ENCODE results near the gene LMF2.
"Not testable (repeated sequence)": the region's sequence is repeated elsewhere in the genome, so short reads cannot be mapped to it uniquely, and the experiment has no call there.

LMF2 gene

DNA sequence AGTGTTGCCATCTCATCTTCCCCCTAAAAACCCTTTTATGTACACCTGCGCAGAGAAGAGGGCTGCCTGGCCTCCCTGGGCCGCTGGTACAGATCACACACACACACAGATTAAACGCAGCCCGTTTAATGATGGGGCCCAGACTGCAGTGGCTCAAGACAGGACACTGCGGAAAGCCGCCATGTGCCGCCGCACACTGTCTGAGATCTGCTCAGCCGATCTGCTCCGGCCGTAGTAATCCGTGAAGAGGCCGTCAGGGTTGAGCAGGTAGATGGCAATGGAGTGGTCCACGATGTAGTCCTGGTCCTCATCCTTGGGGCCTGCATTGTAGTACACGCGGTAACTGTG, 15.9 kb upstream of the LMF2 start:
- DNase-seq (ENCODE audit: low read depth): no peak

DNA sequence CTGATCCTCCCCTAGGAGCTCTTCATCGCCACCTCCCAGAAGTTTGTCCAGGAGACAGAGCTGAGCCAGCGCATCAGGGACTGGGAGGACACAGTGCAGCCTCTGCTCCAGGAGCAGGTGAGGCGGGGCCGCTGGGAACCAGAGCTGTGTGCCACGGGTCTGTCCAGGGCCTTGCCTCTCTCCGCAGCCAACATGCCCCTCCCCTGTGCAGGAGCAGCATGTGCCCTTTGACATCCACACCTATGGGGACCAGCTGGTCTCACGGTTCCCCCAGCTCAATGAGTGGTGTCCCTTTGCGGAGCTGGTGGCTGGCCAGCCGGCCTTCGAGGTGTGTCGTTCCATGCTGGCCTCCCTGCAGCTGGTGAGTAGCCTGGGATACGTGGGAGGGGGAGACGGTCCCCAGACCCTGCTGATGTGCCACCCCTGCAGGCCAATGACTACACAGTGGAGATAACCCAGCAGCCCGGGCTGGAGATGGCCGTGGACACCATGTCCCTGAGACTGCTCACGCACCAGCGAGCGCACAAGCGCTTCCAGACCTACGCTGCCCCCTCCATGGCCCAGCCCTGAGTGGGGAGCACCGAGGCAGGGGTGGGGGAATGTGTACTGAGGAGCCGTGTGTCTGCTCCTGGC, 15.4 kb upstream of the LMF2 start:
- DNase-seq (ENCODE audit: low read depth): no peak

DNA sequence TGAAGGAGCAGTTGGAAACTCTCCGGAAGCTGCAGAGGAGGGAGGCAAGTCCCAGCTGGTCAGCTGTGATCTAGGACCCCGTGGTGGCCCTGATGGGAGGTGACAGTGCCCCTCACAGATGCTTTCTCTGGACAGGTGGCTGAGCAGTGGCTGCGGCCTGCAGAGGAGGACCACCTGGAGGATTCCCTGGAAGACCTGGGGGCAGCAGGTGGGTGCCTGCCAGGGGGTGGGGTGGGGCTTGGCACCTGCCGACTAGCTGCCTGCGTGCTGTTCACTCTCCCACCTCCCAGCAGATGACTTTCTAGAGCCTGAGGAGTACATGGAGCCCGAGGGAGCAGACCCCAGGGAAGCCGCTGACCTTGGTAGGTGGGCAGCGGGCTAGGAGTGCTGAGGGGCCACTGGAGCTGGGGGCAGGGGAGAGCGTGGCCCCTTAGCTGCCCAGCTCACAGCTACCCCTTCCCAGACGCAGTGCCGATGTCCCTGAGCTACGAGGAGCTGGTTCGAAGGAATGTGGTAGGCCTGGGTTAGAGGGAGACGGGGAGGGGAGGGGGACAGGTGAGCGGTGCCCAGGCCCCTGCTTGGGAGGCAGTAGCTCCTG, 14.8 kb upstream of the LMF2 start:
- no peak for DNase-seq (ENCODE audit: low read depth)

DNA sequence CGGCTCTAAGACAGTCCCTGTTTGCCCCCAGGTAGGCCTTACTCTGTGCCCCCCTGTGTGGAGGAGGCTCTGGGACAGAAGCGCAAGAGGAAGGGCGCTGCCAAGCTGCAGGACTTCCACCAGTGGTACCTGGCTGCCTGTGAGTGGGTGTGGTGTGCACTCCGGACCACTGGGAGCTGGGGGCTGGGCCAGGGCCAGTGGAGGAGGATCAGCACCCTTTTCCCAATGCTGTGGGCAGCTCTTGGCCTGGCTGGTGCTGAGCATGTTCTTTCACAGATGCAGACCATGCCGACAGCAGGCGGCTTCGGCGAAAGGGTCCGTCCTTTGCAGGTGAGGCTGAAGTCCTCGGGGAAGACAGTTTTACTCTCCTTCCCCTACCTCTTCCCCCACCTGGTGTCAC, 14.2 kb upstream of the LMF2 start:
- no peak for DNase-seq (ENCODE audit: low read depth)

DNA sequence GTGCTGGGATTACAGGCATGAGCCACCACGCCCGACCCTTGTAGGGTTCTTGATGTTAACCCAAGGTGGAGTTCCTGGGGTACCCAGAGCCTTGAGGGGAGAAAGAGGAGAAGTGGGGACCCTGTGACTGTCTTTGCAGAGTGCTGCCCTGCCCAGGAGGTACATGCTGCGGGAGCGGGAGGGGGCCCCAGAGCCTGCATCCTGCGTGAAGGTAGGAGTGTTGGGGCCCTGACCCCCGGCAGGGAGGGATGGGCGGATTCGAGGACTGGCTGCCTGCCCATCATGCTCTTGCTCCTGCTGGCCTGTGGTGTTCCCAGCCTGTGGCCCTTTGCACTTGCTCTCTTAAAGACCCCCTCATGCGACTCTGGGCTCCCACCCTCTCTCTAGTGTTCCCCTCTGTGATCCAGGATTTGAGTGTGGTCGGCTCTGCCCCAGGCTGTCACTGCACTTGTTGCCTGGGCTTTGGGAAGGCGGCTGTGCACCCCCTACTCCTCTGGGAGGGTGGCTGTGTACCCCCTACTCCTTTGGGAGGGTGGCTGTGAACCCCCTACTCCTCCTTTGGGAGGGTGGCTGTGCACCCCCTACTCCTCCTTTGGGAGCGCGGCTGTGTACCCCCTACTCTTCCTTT, 13.4 kb upstream of the LMF2 start:
- no peak for DNase-seq (ENCODE audit: low read depth)

DNA sequence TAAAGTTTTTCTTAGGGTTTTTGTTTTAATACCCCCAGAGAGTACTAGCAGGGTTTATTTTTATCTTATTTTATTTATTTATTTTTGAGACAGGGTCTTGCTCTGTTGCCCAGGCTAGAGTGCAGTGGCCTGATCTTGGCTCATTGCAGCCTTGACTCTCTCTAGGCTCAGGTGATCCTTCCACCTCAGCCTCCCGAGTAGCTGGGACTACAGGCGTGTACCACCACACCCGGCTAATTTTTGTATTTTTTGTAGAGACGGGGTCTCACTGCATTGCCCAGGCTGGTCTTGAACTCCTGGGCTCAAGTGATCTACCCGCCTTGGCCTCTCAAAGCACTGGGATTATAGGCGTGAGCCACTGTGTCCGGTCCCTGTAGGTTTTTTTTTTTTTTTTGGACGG, 12.7 kb upstream of the LMF2 start:
- DNase-seq (ENCODE audit: low read depth): not testable (repeated sequence)

DNA sequence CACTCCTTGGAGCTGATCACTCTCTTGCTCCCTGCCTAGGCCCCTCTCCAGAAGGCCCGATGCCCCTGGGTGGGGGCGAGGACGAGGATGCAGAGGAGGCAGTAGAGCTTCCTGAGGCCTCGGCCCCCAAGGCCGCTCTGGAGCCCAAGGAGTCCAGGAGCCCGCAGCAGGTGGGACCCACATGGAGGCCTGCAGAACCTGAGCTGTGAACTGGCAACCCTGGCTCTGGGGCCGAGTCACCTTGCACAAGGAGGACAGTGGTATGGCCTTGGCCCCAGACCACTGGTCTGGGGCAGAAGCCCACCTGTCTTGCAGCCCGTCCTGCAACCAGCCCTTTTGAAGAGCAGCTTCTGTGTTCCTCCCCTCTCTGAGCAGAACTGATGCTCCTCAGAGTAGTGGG, 11.6 kb upstream of the LMF2 start:
- DNase-seq (ENCODE audit: low read depth): no peak

DNA sequence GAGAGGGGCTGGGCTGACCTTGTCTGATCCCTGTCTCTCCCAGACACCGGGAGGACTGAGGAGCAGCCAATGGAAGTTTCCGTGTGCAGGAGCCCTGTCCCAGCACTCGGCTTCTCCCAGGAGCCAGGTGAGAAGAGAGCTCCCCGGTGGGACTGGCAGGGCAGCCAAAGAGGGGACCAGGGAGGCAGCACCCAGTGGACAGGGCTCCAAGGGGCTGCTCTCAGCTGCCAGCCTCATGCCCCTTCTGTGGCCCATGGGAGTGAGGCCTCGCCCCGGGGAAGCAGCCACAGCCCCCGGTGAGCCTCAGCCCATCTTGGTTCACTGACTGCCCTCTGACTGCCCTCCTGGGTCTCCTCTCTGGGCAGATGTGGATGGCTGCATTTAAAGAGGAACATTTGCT, 11.1 kb upstream of the LMF2 start:
- DNase-seq (ENCODE audit: low read depth): no peak

DNA sequence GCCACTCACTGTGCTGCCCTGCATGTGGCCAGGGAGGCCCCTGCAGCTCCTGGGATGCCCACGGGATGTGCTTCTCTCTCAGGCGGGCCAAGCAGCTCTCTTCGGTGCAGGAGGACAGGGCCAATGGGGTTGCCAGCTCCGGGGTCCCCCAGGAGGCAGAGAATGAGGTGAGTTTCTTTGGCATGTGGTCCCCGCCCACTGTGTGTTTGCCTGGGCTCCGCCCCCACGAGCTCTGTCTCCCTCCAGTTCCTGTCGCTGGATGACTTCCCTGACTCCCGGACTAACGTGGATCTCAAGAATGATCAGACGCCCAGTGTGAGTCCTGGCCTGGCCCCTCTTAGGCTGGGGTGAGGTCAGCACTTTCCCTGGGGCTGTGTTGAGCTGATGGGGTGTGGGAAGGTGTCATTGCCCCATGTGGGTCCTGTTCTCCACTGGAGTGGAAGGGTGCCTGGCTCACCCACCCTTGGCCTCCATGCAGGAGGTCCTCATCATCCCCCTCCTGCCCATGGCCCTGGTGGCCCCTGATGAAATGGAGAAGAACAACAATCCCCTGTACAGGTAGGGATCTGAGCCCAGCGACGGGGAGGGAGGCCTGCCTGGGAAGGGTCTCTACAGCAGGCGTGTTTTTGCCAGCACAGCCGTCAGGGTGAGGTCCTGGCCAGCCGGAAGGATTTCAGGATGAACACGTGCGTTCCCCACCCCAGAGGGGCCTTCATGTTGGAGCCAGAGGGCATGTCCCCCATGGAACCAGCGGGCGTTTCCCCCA, 10.2 kb upstream of the LMF2 start:
- DNase-seq (ENCODE audit: low read depth): no peak

DNA sequence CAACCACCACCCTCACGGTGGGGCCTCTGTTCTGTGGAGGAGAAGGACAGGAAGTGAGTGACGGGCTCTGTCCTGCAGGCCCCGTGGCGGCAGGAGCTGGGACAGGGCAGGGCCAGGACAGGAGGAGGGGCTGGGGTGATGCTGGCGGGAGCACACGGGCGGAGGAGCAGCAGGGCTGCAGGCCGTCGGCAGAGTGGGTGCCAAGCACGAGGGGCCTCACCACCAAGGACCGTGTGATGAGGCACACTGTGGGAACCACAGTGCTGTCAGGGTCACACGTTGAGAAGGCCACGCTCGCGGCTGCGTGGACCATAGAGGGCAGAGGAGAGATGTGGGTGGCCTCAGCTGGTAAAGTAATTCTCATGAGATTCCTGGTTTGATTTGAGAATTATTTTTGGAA, 9.4 kb upstream of the LMF2 start:
- DNase-seq (ENCODE audit: low read depth): no peak

DNA sequence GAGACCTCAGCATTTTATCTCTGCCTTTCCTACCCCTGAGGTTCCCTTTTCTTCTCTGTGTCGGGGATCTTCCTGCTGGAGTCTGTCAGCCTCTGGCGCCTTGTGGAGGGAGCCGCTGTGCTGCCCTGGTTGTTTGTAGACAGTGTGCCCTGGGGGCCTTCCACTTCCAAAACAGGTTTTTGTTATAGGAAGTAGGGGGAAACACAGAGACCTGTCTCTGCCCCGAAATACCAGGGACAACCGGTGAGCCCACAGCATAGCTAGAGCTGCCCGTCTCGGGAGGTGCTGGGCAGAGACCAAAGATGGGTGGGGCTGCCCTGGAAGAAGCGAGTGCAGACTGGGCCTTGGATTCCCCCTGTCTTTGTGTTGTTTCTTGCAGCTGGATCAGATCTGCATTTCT, 8.6 kb upstream of the LMF2 start:
- DNase-seq (ENCODE audit: low read depth): no peak

DNA sequence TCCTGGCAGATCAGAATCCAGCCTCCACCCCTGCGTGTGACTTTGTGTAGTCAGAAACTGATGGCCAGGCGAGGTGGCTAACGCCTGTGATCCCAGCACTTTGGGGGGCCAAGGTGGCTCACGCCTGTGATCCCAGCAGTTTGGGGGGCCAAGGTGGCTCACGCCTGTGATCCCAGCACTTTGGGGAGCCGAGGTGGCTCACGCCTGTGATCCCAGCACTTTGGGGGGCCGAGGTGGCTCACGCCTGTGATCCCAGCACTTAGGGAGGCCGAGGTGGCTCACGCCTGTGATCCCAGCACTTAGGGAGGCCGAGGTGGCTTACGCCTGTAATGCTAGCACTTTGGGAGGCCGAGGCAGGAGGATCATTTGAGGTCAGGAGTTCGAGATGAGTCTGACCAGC, 5.7 kb upstream of the LMF2 start:
- DNase-seq (ENCODE audit: low read depth): no peak

DNA sequence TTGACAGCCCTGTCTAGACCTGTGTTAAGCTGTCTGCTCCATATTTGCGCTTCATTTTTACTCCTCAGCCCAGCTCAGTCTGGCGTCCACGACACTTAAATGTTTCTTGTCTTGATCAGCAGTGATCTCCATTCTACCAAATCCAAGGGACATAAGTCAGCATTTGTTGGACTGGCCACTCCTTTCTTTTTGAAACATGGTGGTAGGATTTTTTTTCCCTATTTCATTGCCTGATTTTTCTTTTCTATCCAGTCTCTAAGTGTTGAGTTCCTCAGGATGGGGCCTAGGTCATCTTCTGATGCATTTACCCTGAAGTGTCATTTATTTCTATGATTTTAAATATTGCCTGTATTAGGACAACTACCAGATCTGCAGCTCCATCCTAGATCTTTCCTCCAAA, 1.4 kb upstream of the LMF2 start:
- DNase-seq (ENCODE audit: low read depth): no peak

DNA sequence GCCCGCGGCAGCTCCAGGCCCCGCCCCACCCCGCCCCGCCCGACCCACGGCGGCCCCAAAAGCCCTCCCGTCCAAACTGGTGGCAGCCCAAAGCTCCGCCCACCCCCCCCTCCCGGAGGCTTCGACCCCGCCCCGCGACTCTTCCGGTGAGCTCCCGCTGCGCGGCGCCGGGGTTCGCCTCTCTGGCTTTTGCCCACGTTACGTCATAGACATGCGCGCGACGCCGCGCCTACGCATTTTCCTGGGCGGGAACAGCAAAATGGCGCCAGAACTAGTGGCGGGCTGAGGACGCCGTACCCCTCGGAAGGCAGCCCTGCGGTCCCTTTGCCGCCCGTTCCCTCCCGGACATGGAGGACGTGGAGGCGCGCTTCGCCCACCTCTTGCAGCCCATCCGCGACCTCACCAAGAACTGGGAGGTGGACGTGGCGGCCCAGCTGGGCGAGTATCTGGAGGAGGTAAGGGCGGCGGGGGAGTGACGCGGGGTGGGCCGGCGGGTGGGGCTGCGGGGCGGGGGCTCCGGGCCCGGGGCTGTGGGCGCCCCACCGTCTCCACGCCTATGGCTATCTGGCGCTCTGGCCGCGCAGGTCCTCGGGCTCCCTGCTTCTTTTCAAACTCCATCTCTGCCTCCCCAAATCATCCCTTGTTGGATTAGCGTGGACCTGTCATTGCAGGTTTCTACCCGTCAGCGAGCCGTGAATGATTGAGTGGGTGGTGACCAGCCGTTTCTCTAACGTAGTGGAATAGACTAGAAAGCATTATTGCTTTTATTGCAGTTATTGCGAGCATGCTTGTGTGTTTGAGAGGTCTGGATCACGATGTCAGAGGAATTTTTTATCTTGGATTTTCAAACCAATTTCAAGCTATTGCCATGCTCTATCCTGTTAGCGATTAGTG, 736 bp upstream of the LMF2 start, which contains the start of gene NCAPH2:
NCAPH2 (plus strand) TSS at position 234 of the 894 bp plus-strand sequence; CDS start at position 348, 114 bp downstream.
- peak; percentile 96 for DNase-seq (ENCODE audit: low read depth)

DNA sequence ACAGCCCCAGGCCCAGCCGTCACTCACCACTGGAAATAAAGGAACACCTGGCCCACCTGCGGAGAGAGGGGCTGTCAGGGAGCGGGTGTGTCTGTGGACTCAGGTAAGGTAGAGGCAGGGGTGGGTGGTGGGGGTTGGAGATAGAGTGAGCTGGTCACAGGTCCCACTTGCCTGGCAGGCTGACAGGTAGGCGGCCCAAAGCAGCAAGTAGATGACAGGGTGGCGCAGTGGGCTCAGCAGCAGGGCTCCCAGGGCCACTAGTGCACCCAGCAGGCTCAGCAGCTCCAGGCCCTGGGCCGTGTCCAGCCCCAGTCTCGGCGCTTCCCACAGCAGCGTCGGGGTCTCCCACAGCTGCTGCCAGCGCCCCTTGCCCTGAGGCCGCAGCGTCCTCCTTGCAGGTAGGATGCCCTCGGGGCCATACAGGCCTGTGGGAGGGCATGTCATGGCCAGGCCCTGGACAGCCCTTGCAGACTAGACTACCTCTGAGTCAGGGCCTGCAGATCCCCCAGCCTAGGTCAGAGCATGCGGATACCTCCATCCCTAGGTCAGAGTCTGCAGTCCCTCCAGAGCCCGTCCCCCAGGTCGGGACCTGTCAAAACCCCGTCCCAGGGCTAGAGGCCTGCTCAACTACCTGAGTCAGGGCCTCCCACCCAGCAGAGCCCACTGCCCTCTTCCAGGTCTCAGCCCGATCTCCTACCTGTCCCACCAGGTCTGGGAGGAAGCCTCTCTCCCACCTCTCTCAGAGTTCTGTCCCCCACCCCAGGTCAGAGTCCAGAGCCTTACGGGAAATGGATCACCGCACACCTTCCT, 686 bp downstream of the LMF2 start:
- DNase-seq (ENCODE audit: low read depth): no peak

DNA sequence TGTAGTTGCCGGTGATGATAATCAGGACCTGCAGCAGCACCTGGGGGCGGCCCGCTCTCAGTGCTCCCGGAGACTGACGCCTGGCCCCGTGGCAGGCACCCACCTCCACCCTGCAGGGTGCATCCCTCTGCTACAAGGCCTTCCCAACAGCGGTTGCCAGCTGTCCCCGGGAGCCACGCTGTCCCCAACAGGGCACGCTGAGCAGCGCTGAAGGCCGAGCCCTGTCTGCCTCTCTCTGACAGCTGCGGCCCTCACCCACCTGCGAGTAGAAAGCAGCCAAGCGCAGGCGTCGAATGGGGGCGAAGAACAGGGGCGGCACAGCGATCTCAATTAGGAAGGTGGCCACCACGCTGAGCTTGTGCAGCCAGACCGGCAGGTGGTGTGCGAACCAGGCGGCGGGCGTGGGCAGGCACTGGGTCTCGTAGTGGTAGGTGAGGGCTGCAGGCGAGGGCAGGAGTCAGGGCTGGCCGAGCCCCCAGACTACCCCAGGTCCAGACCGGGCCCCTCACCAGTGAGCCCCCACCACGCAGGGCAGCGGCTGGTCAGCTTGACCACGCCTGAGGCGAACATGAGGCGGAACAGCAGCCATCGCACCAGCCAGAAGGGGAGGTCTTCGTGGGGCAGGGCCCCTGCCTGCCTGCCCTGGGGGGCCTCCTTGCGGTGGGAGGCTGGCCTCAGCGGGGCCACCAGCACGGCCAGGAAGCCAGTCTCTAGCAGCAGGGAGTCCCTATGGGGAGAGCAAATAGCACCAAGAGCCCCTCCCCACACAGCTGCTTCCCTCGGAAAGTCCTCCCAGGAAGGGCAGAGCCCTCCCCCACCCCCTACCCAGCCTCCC, 1.5 kb downstream of the LMF2 start:
- DNase-seq (ENCODE audit: low read depth): no peak

DNA sequence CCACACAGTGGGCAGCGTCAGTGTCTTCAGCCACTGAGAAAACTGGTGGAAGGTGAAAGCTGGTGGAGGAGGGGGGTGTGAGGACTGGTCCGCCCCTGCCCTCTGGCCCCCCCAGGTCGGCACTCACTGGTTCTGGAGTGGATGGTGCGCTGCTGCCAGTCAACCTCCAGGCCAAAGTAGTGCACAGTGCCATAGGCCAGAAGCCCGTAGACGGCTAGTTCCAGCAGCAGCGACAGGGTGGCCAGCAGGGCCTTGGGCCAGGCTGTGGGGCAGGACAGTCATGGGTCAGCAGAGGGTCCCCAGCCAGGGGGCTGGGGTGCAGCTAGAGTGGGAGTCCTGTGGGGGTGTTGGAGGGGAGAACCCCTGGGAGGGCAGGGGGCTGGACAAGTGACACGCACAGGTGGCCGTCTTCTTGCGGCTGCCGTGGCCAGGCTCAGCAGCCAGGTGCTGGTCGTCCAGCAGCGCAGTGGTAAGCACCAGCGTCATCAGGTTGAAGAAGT, 2.2 kb downstream of the LMF2 start:
- no peak for DNase-seq (ENCODE audit: low read depth)

DNA sequence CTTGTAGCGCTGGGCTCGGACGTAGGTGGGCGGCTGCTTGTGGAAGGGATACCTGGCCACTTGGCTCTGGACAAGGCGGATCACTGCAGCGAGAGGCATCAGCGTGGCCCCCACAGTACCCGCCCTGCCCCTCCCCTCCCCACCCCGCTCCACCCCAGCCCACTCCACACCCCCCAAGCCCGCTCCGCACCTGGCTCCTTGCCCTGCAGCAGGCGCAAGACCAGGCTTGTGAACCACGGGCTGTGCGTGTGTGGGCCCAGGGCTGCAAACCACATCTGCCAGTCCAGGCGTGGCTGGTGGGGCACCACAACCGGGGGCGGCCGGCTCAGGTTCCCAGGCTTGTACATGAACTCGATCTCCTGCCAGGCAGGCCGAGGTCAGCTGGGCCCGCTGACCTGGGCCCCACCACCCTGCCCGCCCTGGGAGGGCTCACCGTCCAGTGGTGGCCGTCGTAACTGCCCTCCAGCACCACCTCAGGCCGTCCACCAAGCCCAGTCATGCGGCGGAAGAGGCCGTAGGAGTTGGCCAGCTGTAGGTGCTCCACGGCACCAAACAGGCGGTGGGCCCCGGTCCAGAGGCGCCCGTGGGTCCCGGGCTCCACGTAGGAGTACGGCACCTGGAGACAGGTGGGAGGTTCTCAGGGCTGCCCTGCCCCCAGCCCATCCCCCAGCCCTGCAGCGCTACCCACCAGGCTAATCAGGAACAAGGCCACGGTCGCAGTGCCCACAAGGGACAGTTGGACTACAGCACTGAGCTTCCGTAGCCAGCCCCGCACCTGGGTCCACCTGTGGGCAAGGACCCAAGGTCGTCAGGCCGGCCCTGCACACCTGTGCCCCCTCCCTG, 2.9 kb downstream of the LMF2 start:
- DNase-seq (ENCODE audit: low read depth): no peak

DNA sequence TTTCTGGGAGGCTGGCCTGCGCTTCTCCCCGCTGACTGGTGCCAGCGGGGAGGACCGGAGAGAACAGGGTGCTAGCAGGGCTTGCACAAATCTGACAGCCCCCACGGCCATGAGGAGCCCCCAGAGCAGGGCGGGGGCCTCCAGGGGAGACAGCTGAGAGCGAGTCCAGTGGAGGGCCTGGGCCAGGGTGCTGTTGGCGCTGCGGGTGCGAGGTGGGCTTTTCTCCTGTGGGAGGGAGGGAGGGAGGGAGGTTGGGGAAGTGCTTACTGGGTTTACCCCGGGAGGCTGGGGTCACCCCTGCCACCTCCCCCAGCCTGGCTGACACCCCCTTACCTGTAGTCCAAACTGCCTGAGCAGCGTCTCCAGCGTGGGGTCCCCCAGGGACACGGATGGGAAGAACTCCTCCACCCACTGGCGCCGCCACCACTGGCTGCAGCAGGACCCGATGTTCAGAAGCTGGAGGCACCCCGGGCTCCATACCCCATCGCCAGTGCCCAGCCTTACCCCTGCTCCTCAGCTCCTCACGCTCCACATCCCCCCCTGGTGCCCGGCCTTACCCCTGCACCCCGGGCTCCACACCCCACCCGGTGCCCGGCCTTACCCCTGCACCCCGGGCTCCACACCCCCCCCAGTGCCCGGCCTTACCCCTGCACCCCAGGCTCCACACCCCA, 3.9 kb downstream of the LMF2 start:
- no peak for DNase-seq (ENCODE audit: low read depth)

All from EH (cell line).